IMR-90 (cell line): Measurements from ENCODE around the gene KIF5C. TPM values are rescaled to one million over a fixed set of nuclear protein-coding genes. Genes with fewer than 3 reads are reported as not detected.

ENCODE experiments used
- ATAC-seq: fragments of 200-7000 bp; cut with Tn5 transposase; 2 replicates; pipeline ENCODE4 v1.9.1; 2020; ENCODE audit warnings: low read depth, mild to moderate bottlenecking, moderate library complexity
- BruUV-seq: library from RNA; stranded (reverse); fragments of 400-500 nt; replicated peaks from 2 replicates; lab custom pipeline; 2021; lab: Mats Ljungman, UMichigan
- CTCF ChIA-PET: fragments of 300-600 bp; formaldehyde crosslinking; extraction: SDS; loops from one replicate; lab custom pipeline; 2021; ENCODE audit warnings: antibody characterized with exemption; lab: Yijun Ruan, JAX
- POLR2A ChIA-PET: fragments of 300-600 bp; sonication (Branson Sonifier 250); formaldehyde crosslinking; loops from one replicate; lab custom pipeline; 2022; ENCODE audit warnings: antibody characterized with exemption; ENCODE audit not compliant: unreplicated experiment; lab: Charles Lee
- DNase-seq: peaks from one replicate; pipeline ENCODE4 v3.0.0; 2013
- H2AFZ ChIP-seq: replicated peaks from 2 replicates; pipeline ENCODE3; 2013; ENCODE audit warnings: low read length, mild to moderate bottlenecking; ENCODE audit not compliant: poor library complexity
- H2AK5ac ChIP-seq: 2 replicates; pipeline ENCODE4 v1.6.1; 2013; ENCODE audit warnings: low read depth, low read length, inconsistent platforms
- H2AK9ac ChIP-seq: replicated peaks from 2 replicates; pipeline ENCODE3; 2013; ENCODE audit warnings: mild to moderate bottlenecking, low read depth, low read length, moderate library complexity; ENCODE audit not compliant: poor library complexity
- H2BK120ac ChIP-seq: 2 replicates; pipeline ENCODE4 v1.6.1; 2013; ENCODE audit warnings: low read depth, low read length, inconsistent platforms
- H2BK15ac ChIP-seq: 3 replicates; pipeline ENCODE4 v1.6.1; 2013; ENCODE audit warnings: low read depth, low read length, inconsistent platforms
- H2BK20ac ChIP-seq: 2 replicates; pipeline ENCODE4 v1.6.1; 2013; ENCODE audit warnings: low read depth, mild to moderate bottlenecking, inconsistent platforms, low read length, moderate library complexity
- H2BK5ac ChIP-seq: 2 replicates; pipeline ENCODE4 v1.6.1; 2013; ENCODE audit warnings: mild to moderate bottlenecking, low read depth, low read length, inconsistent platforms; ENCODE audit not compliant: poor library complexity, severe bottlenecking
- H3K14ac ChIP-seq: replicated peaks from 2 replicates; pipeline ENCODE4 v1.6.1; 2013; ENCODE audit warnings: low read depth, low read length, inconsistent platforms
- H3K18ac ChIP-seq: 2 replicates; pipeline ENCODE4 v1.6.1; 2013; ENCODE audit warnings: low read depth, low read length, control low read depth
- H3K23ac ChIP-seq: 2 replicates; pipeline ENCODE4 v1.6.1; 2013; ENCODE audit warnings: low read depth, low read length, inconsistent platforms
- H3K27ac ChIP-seq: 2 replicates; pipeline ENCODE4 v1.5.1; 2013; ENCODE audit warnings: mild to moderate bottlenecking, control low read depth, low read length; ENCODE audit not compliant: insufficient read depth
- H3K27me3 ChIP-seq: 2 replicates; pipeline ENCODE4 v1.6.1; 2013; ENCODE audit warnings: low read length; ENCODE audit not compliant: control insufficient read depth, insufficient read depth
- H3K36me3 ChIP-seq: 2 replicates; pipeline ENCODE4 v1.6.1; 2013; ENCODE audit warnings: low read length, mixed read lengths; ENCODE audit not compliant: control insufficient read depth, insufficient read depth
- H3K4ac ChIP-seq: 2 replicates; pipeline ENCODE4 v1.6.1; 2013; ENCODE audit warnings: low read depth, low read length, inconsistent platforms
- H3K4me1 ChIP-seq: 2 replicates; pipeline ENCODE4 v1.6.1; 2013; ENCODE audit warnings: low read length, mixed read lengths; ENCODE audit not compliant: control insufficient read depth, insufficient read depth
- H3K4me2 ChIP-seq: 2 replicates; pipeline ENCODE4 v1.6.1; 2013; ENCODE audit warnings: low read depth, mild to moderate bottlenecking, control low read depth, low read length, moderate library complexity
- H3K4me3 ChIP-seq: 2 replicates; pipeline ENCODE4 v1.5.1; 2013; ENCODE audit warnings: low read depth, mild to moderate bottlenecking, control low read depth, low read length, moderate library complexity; ENCODE audit not compliant: insufficient read depth
- H3K56ac ChIP-seq: 2 replicates; pipeline ENCODE4 v1.6.1; 2013; ENCODE audit warnings: low read length, inconsistent platforms; ENCODE audit not compliant: insufficient read depth; ENCODE audit errors: extremely low read depth
- H3K79me1 ChIP-seq, 2 experiments: 2 replicates each; pipeline ENCODE4 v1.6.1; 2013; ENCODE audit warnings: low read length in 2 of 2, inconsistent platforms in 1 of 2, low read depth in 1 of 2
- H3K9ac ChIP-seq: 2 replicates; pipeline ENCODE4 v1.6.1; 2013; ENCODE audit warnings: low read depth, low read length, control low read depth
- H3K9me1 ChIP-seq: 2 replicates; pipeline ENCODE4 v1.6.1; 2013; ENCODE audit warnings: low read length, inconsistent platforms; ENCODE audit not compliant: insufficient read depth
- H3K9me3 ChIP-seq: 2 replicates; pipeline ENCODE4 v1.6.1; 2013; ENCODE audit warnings: low read length; ENCODE audit not compliant: control insufficient read depth, insufficient read depth
- H4K20me1 ChIP-seq: 2 replicates; pipeline ENCODE4 v1.6.1; 2013; ENCODE audit warnings: low read length, inconsistent platforms; ENCODE audit not compliant: insufficient read depth
- H4K5ac ChIP-seq: 2 replicates; pipeline ENCODE4 v1.6.1; 2013; ENCODE audit warnings: mild to moderate bottlenecking, low read depth, low read length, control low read depth
- H4K8ac ChIP-seq, 2 experiments: 2 replicates each; pipeline ENCODE4 v1.6.1; 2013; ENCODE audit warnings: low read depth in 2 of 2, low read length in 2 of 2, control low read depth in 1 of 2, inconsistent platforms in 1 of 2
- H4K91ac ChIP-seq: 2 replicates; pipeline ENCODE4 v1.6.1; 2013; ENCODE audit warnings: low read depth, low read length, inconsistent platforms; ENCODE audit not compliant: insufficient read depth
- MAFK ChIP-seq: IDR thresholded peaks from 2 replicates; pipeline ENCODE4 v1.6.1; 2012; ENCODE audit warnings: low read depth, low read length, improper control_type of control experiment
- MXI1 ChIP-seq: IDR thresholded peaks from 2 replicates; pipeline ENCODE4 v1.6.1; 2012; ENCODE audit warnings: low read depth, mild to moderate bottlenecking, low read length, moderate library complexity, borderline replicate concordance
- whole genome bisulfite sequencing, 2 experiments: methylation state at CpG; one replicate each; pipeline versions ENCODE4 v1.1.5 to v1.1.7; 2013; ENCODE audit warnings: missing lambda C conversion rate in 2 of 2; ENCODE audit not compliant: insufficient read length in 1 of 2; ENCODE audit errors: extremely low coverage in 2 of 2; 5-methylcytosine and 5-hydroxymethylcytosine counted together
- dilution Hi-C: fragments of 300-500 bp; cut with HindIII; formaldehyde crosslinking; loops from one replicate; pipeline ENCODE4 v1.14.3; 2018; ENCODE audit warnings: low sequenced_read_pairs; ENCODE audit not compliant: unreplicated experiment
- in situ Hi-C: fragments of 300-500 bp; cut with MboI; formaldehyde crosslinking; loops from 3 replicates; pipeline ENCODE4 v1.14.3; 2019; ENCODE audit warnings: low sequenced_read_pairs, inconsistent platforms, mixed read lengths
- intact Hi-C: fragments of 100-400 bp; cut with micrococcal nuclease; formaldehyde crosslinking; loops from 2 replicates; pipeline ENCODE4 v1.10.0; 2022
- polyA plus RNA-seq, 3 experiments: library from polyadenylated mRNA; depleted of rRNA; stranded (reverse); fragments of >200 nt; gene quantifications; 2 replicates each; pipeline ENCODE4 v1.2.3, GENCODE V29; 2012; ENCODE audit warnings: low replicate concordance in 1 of 3
- total RNA-seq: library from RNA; depleted of rRNA; stranded (reverse); fragments of >200 nt; gene quantifications from 2 replicates; pipeline ENCODE4 v1.2.3, GENCODE V29; 2012

Gene KIF5C
- total and polyA plus RNA-seq, 2 of the 4 experiments (the other 2 are of a cell fraction), result 0.10 to 0.18 TPM

DNA sequence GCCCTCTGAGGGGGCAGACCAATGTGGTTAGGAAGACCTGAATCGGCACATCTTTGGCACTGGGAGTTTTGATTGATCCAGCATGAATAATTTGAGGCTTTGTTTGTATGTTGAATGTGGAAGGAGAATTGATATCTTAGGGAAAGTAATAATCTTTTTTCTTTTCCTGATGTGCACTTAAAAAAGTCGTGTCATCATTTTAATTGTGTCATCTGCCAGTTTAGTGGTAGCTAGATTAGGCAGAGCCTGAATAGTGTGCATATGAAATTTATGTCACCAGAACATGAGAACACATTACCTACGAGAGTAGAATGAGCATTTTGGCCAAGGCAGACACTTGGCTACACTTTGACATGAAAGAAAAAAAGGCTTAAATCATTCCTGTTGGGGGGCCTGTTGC lies 79.5 kb downstream of the KIF5C start:
- Histone ChIP-seq H3K27ac (no peak overlapping the region), H2BK20ac (no peak overlapping the region), H4K20me1 (no peaks in the 10 kb centered on the region), H4K5ac (no peak overlapping the region), H3K27me3 (no peaks in the 10 kb centered on the region), H2AK5ac (no peak overlapping the region), H3K9ac (no peak overlapping the region), H2AFZ (no peak overlapping the region), H3K4me1 (no peaks in the 10 kb centered on the region), H3K9me3 (no peaks in the 10 kb centered on the region), H3K4me2 (no peak overlapping the region), H2BK5ac (no peak overlapping the region), H4K91ac (no peak overlapping the region), H3K23ac (no peak overlapping the region), H3K79me1 (no peaks in the 10 kb centered on the region), H2AK9ac (no peak overlapping the region), H3K36me3 (no peaks in the 10 kb centered on the region), H3K56ac (no peak overlapping the region), H4K8ac (no peak overlapping the region), H3K4me3 (no peak overlapping the region), H3K9me1 (no peaks in the 10 kb centered on the region), H3K14ac (no peak overlapping the region), H3K4ac (no peak overlapping the region), H2BK120ac (no peak overlapping the region), H2BK15ac (no peak overlapping the region), H3K18ac (no peak overlapping the region)
- WGBS, 2 experiments, result 20% methylated on average over 1 of the region's 3 CpGs; no CpG with 5 or more reads in 1 of the 2 experiments
- ChIA-PET CTCF (no interaction called here), POLR2A (no interaction called here)
- dilution Hi-C loops (no loop called here), in situ Hi-C loops (loop anchor here (25.0 kb wide), 1 partner anchor 317 kb away; the partner anchor contains the start of gene EPC2), intact Hi-C loops (no loop called here)
- TF ChIP-seq MAFK (peak; percentile 48), MXI1 (no peak)
- ATAC-seq (no peak), DNase-seq (no peak)
- no TSS peak for BruUV-seq
